Measurements from ENCODE around the gene ZNF584. TPM values are rescaled to one million over a fixed set of nuclear protein-coding genes. Genes with fewer than 3 reads are reported as not detected.
"Not testable (repeated sequence)": the region's sequence is repeated elsewhere in the genome, so short reads cannot be mapped to it uniquely, and the experiment has no call there.

The ZNF584 gene
- polyA plus RNA-seq, 3 donors: 3.1 to 10.6 (median 5.5) TPM

- no peak overlapping the region for H3K27ac ChIP-seq (ENCODE audit: low read depth, low read length)
- WGBS, 3 donors: 96 to 99% (median 97%) methylated on average over 3 of the region's 3 CpGs
Measured at GRCh38 chr19:58399903-58400302, 8.5 kb upstream of the ZNF584 start.

GRCh38 chr19:58400316-58400915, 8.0 kb upstream of the ZNF584 start:
- WGBS, 3 donors: 43 to 55% (median 51%) methylated on average over 18 of the region's 18 CpGs
- H3K27ac ChIP-seq (ENCODE audit: low read depth, low read length): no peak overlapping the region

GRCh38 chr19:58400916-58401839, 7.3 kb upstream of the ZNF584 start:
- 1 to 3% (median 2%) methylated on average over 72 to 80 of the region's 80 CpGs for WGBS, 3 donors
- H3K27ac ChIP-seq (ENCODE audit: low read depth, low read length): no peak overlapping the region

- H3K27ac ChIP-seq (ENCODE audit: low read depth, low read length): no peak overlapping the region
- WGBS, 3 donors: 25 to 37% (median 28%) methylated on average over 20 to 23 of the region's 23 CpGs
Measured at GRCh38 chr19:58401840-58402421, 6.5 kb upstream of the ZNF584 start.

- WGBS, 3 donors: 70 to 82% (median 77%) methylated on average over 5 of the region's 5 CpGs
- H3K27ac ChIP-seq (ENCODE audit: low read depth, low read length): not testable (repeated sequence)
Measured at GRCh38 chr19:58403920-58404478, 4.5 kb upstream of the ZNF584 start.

GRCh38 chr19:58406818-58407657, 1.4 kb upstream of the ZNF584 start:
- no peak overlapping the region for H3K27ac ChIP-seq (ENCODE audit: low read depth, low read length)
- WGBS, 3 donors: 61 to 72% (median 63%) methylated on average over 10 of the region's 10 CpGs

- 4 to 19% (median 17%) methylated on average over 22 of the region's 22 CpGs for WGBS, 3 donors
- H3K27ac ChIP-seq (ENCODE audit: low read depth, low read length): no peak overlapping the region
Measured at GRCh38 chr19:58407658-58408151, 744 bp upstream of the ZNF584 start.

- H3K27ac ChIP-seq (ENCODE audit: low read depth, low read length): peak overlapping the region; percentile 65
- WGBS, 3 donors: 2 to 5% (median 3%) methylated on average over 34 of the region's 34 CpGs
Measured at GRCh38 chr19:58409010-58409790, 751 bp downstream of the ZNF584 start.

- 97 to 100% (median 98%) methylated on average over 5 of the region's 5 CpGs for WGBS, 3 donors
- H3K27ac ChIP-seq (ENCODE audit: low read depth, low read length): no peak overlapping the region
Measured at GRCh38 chr19:58416604-58417003, 8.2 kb downstream of the ZNF584 start.

- whole genome bisulfite sequencing, 3 donors: 94 to 97% (median 96%) methylated on average over 7 of the region's 7 CpGs
- H3K27ac ChIP-seq (ENCODE audit: low read depth, low read length): no peak overlapping the region
Measured at GRCh38 chr19:58417071-58417470, 8.6 kb downstream of the ZNF584 start.

- 67 to 97% (median 79%) methylated on average over 1 of the region's 1 CpG for WGBS, 3 donors
- H3K27ac ChIP-seq (ENCODE audit: low read depth, low read length): no peak overlapping the region
Measured at GRCh38 chr19:58428617-58429016, 20.2 kb downstream of the ZNF584 start.

GRCh38 chr19:58429745-58430144, 21.3 kb downstream of the ZNF584 start:
- no peak overlapping the region for H3K27ac ChIP-seq (ENCODE audit: low read depth, low read length)

- WGBS, 3 donors: 96 to 99% (median 98%) methylated on average over 2 of the region's 2 CpGs
- no peak overlapping the region for H3K27ac ChIP-seq (ENCODE audit: low read depth, low read length)
Measured at GRCh38 chr19:58434217-58434616, 25.8 kb downstream of the ZNF584 start.

- no peak within 1 kb of the TSS for H3K27ac ChIP-seq (ENCODE audit: low read depth, low read length)
- 6 to 7% (median 7%) methylated on average over 59 of the region's 59 CpGs for WGBS, 3 donors
Measured at GRCh38 chr19:58439576-58440554, 31.4 kb downstream of the ZNF584 start, which contains the start of gene ZNF132. ZNF132 (minus strand) TSS chr19:58440153; CDS start chr19:58439821, 332 bp downstream.

- H3K27ac ChIP-seq (ENCODE audit: low read depth, low read length): no peak overlapping the region
- WGBS, 3 donors: 9 to 18% (median 18%) methylated on average over 30 to 31 of the region's 31 CpGs
Measured at GRCh38 chr19:58440556-58440955, 32.1 kb downstream of the ZNF584 start.

GRCh38 chr19:58442986-58443385, 34.5 kb downstream of the ZNF584 start:
- H3K27ac ChIP-seq (ENCODE audit: low read depth, low read length): not testable (repeated sequence)
- WGBS, 3 donors: 86 to 88% (median 88%) methylated on average over 7 of the region's 7 CpGs
